BLaER1 (cell line): ENCODE data around the gene APCDD1.
"Not testable (repeated sequence)": the region's sequence is repeated elsewhere in the genome, so short reads cannot be mapped to it uniquely, and the experiment has no call there.

Experiments
- H3K27ac ChIP-seq: shearing (Covaris generic); formaldehyde crosslinking; 2 replicates; pipeline ENCODE4 v1.8.1; 2022
- H3K27me3 ChIP-seq: shearing (Covaris generic); formaldehyde crosslinking; 2 replicates; pipeline ENCODE4 v1.8.1; 2022
- H3K36me3 ChIP-seq: shearing (Covaris generic); formaldehyde crosslinking; 2 replicates; pipeline ENCODE4 v1.8.1; 2022
- H3K4me1 ChIP-seq: shearing (Covaris generic); formaldehyde crosslinking; 2 replicates; pipeline ENCODE4 v1.8.1; 2022
- H3K4me2 ChIP-seq: shearing (Covaris generic); formaldehyde crosslinking; 2 replicates; pipeline ENCODE4 v1.8.1; 2022
- H3K4me3 ChIP-seq: shearing (Covaris generic); formaldehyde crosslinking; 2 replicates; pipeline ENCODE4 v1.8.1; 2022
- H3K9ac ChIP-seq: shearing (Covaris generic); formaldehyde crosslinking; 2 replicates; pipeline ENCODE4 v1.8.1; 2022
- H3K9me3 ChIP-seq: shearing (Covaris generic); formaldehyde crosslinking; 2 replicates; pipeline ENCODE4 v1.8.1; 2022
- H4K20me1 ChIP-seq: shearing (Covaris generic); formaldehyde crosslinking; 2 replicates; pipeline ENCODE4 v1.8.1; 2022
- Cebpa-rat ChIP-seq: shearing (Covaris generic); IDR thresholded peaks from 2 replicates; pipeline ENCODE4 v1.8.1; 2022

The APCDD1 gene

GRCh38 chr18:10500038-10500437, 45.6 kb downstream of the APCDD1 start:
- Histone ChIP-seq H3K4me1 (peaks cover 15% of the 10 kb centered on the region), H3K9ac (no peak overlapping the region), H3K9me3 (peaks cover 11% of the 10 kb centered on the region), H4K20me1 (no peaks in the 10 kb centered on the region), H3K4me2 (no peak overlapping the region), H3K27me3 (no peaks in the 10 kb centered on the region), H3K27ac (no peak overlapping the region), H3K4me3 (no peak overlapping the region), H3K36me3 (no peaks in the 10 kb centered on the region)
- TF ChIP-seq Cebpa-rat = no peak

- Histone ChIP-seq H3K4me3 (no peak overlapping the region), H3K36me3 (no peaks in the 10 kb centered on the region), H3K9ac (no peak overlapping the region), H3K27me3 (no peaks in the 10 kb centered on the region), H3K4me2 (no peak overlapping the region), H3K4me1 (0 out of 2 replicates have a peak, but pooled peaks cover under 1% of the 10 kb centered on the region), H3K27ac (no peak overlapping the region), H3K9me3 (peaks cover 51% of the 10 kb centered on the region), H4K20me1 (no peaks in the 10 kb centered on the region)
- no peak for TF ChIP-seq Cebpa-rat
Measured at GRCh38 chr18:10504723-10505122, 50.3 kb downstream of the APCDD1 start.

GRCh38 chr18:10505892-10506291, 51.5 kb downstream of the APCDD1 start:
- not testable (repeated sequence) for H4K20me1 ChIP-seq, H3K4me2 ChIP-seq, H3K27ac ChIP-seq, H3K9ac ChIP-seq, H3K4me3 ChIP-seq, H3K4me1 ChIP-seq, H3K27me3 ChIP-seq, H3K36me3 ChIP-seq
- H3K9me3 ChIP-seq = peaks cover 53% of the 10 kb centered on the region

- no peak for TF ChIP-seq Cebpa-rat
- no peaks in the 10 kb centered on the region for H3K4me1 ChIP-seq
- H4K20me1 ChIP-seq = no peaks in the 10 kb centered on the region
- no peaks in the 10 kb centered on the region for H3K27me3 ChIP-seq
- no peak overlapping the region for H3K27ac ChIP-seq
- no peak overlapping the region for H3K9ac ChIP-seq
- H3K36me3 ChIP-seq = no peaks in the 10 kb centered on the region
- no peak overlapping the region for H3K4me2 ChIP-seq
- H3K9me3 ChIP-seq = peaks cover 53% of the 10 kb centered on the region
- H3K4me3 ChIP-seq = no peak overlapping the region
Measured at GRCh38 chr18:10508591-10508990, 54.2 kb downstream of the APCDD1 start.

GRCh38 chr18:10511236-10511635, 56.8 kb downstream of the APCDD1 start:
- no peaks in the 10 kb centered on the region for H3K36me3 ChIP-seq
- no peak overlapping the region for H3K4me2 ChIP-seq
- H3K9ac ChIP-seq = no peak overlapping the region
- TF ChIP-seq Cebpa-rat = no peak
- H3K9me3 ChIP-seq = peaks cover 34% of the 10 kb centered on the region
- no peak overlapping the region for H3K4me3 ChIP-seq
- H3K27me3 ChIP-seq = no peaks in the 10 kb centered on the region
- no peak overlapping the region for H3K27ac ChIP-seq
- no peaks in the 10 kb centered on the region; the same call in 1 of the 2 replicates for H3K4me1 ChIP-seq
- H4K20me1 ChIP-seq = no peaks in the 10 kb centered on the region

GRCh38 chr18:10514082-10514481, 59.6 kb downstream of the APCDD1 start:
- peaks cover 19% of the 10 kb centered on the region for H3K4me1 ChIP-seq
- no peaks in the 10 kb centered on the region for H3K36me3 ChIP-seq
- H3K4me2 ChIP-seq = no peak overlapping the region
- H3K27ac ChIP-seq = no peak overlapping the region
- H3K9ac ChIP-seq = no peak overlapping the region
- H4K20me1 ChIP-seq = no peaks in the 10 kb centered on the region
- no peak overlapping the region for H3K4me3 ChIP-seq
- no peak for TF ChIP-seq Cebpa-rat
- H3K9me3 ChIP-seq = peaks cover 10% of the 10 kb centered on the region
- H3K27me3 ChIP-seq = no peaks in the 10 kb centered on the region

GRCh38 chr18:10514601-10515000, 60.2 kb downstream of the APCDD1 start:
- Histone ChIP-seq H3K9me3 (peaks cover 5% of the 10 kb centered on the region), H3K4me3 (no peak overlapping the region), H3K36me3 (no peaks in the 10 kb centered on the region), H3K4me1 (peaks cover 24% of the 10 kb centered on the region), H4K20me1 (no peaks in the 10 kb centered on the region), H3K27me3 (no peaks in the 10 kb centered on the region), H3K9ac (no peak overlapping the region), H3K27ac (no peak overlapping the region), H3K4me2 (no peak overlapping the region)
- no peak for TF ChIP-seq Cebpa-rat

- Histone ChIP-seq H4K20me1 (no peaks in the 10 kb centered on the region), H3K9ac (no peak overlapping the region), H3K36me3 (no peaks in the 10 kb centered on the region), H3K9me3 (no peaks in the 10 kb centered on the region; the same call in 1 of the 2 replicates), H3K27ac (no peak overlapping the region), H3K4me3 (no peak overlapping the region), H3K4me1 (peaks cover 27% of the 10 kb centered on the region), H3K27me3 (no peaks in the 10 kb centered on the region), H3K4me2 (no peak overlapping the region; the same call in 1 of the 2 replicates)
- no peak for TF ChIP-seq Cebpa-rat
Measured at GRCh38 chr18:10515456-10515855, 61.0 kb downstream of the APCDD1 start.

- H3K9me3 ChIP-seq = no peaks in the 10 kb centered on the region; the same call in 1 of the 2 replicates
- no peaks in the 10 kb centered on the region for H3K27me3 ChIP-seq
- no peak overlapping the region for H3K4me2 ChIP-seq
- H3K9ac ChIP-seq = no peak overlapping the region
- peaks cover 27% of the 10 kb centered on the region for H3K4me1 ChIP-seq
- no peaks in the 10 kb centered on the region for H3K36me3 ChIP-seq
- no peak overlapping the region for H3K4me3 ChIP-seq
- TF ChIP-seq Cebpa-rat = no peak
- no peak overlapping the region for H3K27ac ChIP-seq
- no peaks in the 10 kb centered on the region for H4K20me1 ChIP-seq
Measured at GRCh38 chr18:10516078-10516477, 61.6 kb downstream of the APCDD1 start.

GRCh38 chr18:10518595-10519255, 64.3 kb downstream of the APCDD1 start:
- H3K27ac ChIP-seq = no peak overlapping the region

More at GRCh38 chr18:10518595-10519255, 64.3 kb downstream of the APCDD1 start:
- no peak for TF ChIP-seq Cebpa-rat
- Histone ChIP-seq H3K9ac (no peak overlapping the region), H3K4me1 (peaks cover 27% of the 10 kb centered on the region), H3K36me3 (no peaks in the 10 kb centered on the region), H3K27me3 (no peaks in the 10 kb centered on the region), H3K4me2 (peak overlapping the region; percentile 78), H4K20me1 (no peaks in the 10 kb centered on the region), H3K9me3 (no peaks in the 10 kb centered on the region; the same call in 1 of the 2 replicates), H3K4me3 (no peak overlapping the region)
